Stimulated activated memory B cell treated with anti-CD40 and anti-IgM and Interleukin-4, amounts not matched to agents 10 μg/mL and 1 μg/mL and 100 μg/mL, for 72 hours (primary cell): ENCODE data around the gene GANC.
"Not testable (repeated sequence)": the region's sequence is repeated elsewhere in the genome, so short reads cannot be mapped to it uniquely, and the experiment has no call there.

ENCODE experiments used
- ATAC-seq: fragments of 150-1000 bp; cut with Tn5 transposase; 2 replicates; pipeline ENCODE4 v1.10.0; 2021
- H3K27ac Mint-ChIP-seq: one replicate; pipeline ENCODE4 v1.8.0; 2022; ENCODE audit warnings: mild to moderate bottlenecking, mixed read lengths
- H3K27me3 Mint-ChIP-seq: one replicate; pipeline ENCODE4 v1.8.0; 2022; ENCODE audit warnings: mixed read lengths
- H3K36me3 Mint-ChIP-seq: one replicate; pipeline ENCODE4 v1.8.0; 2022; ENCODE audit warnings: mixed read lengths
- H3K4me1 Mint-ChIP-seq: one replicate; pipeline ENCODE4 v1.8.0; 2022; ENCODE audit warnings: mixed read lengths
- H3K4me3 Mint-ChIP-seq: one replicate; pipeline ENCODE4 v1.8.0; 2022; ENCODE audit warnings: mild to moderate bottlenecking, moderate library complexity, mixed read lengths
- H3K9me3 Mint-ChIP-seq: one replicate; pipeline ENCODE4 v1.8.0; 2022; ENCODE audit warnings: mixed read lengths

Gene GANC

DNA sequence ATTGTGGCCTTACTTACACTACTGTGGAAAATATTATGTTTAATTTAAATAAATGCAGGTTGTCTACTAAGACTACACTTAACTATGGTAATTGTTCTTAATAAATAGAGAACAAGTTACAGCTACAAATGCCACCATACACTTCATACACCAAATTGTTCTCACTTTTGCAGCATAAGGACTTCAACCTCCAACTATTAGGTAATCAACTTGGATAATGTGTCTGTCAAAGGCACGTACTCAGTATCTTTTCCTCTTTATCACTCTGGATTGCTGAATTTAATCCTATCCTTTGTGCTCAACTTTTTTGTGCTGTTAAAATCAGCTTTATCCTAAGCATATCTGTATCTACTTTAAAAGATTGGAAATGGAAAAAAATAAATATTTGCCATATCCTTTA, 41.8 kb downstream of the GANC start:
- peaks cover 67% of the 10 kb centered on the region for H3K36me3 Mint-ChIP-seq
- no peaks in the 10 kb centered on the region for H3K27me3 Mint-ChIP-seq
- H3K9me3 Mint-ChIP-seq: no peaks in the 10 kb centered on the region
- H3K4me1 Mint-ChIP-seq: no peaks in the 10 kb centered on the region
- ATAC-seq: no peak
- H3K27ac Mint-ChIP-seq: no peak overlapping the region
- no peak overlapping the region for H3K4me3 Mint-ChIP-seq

DNA sequence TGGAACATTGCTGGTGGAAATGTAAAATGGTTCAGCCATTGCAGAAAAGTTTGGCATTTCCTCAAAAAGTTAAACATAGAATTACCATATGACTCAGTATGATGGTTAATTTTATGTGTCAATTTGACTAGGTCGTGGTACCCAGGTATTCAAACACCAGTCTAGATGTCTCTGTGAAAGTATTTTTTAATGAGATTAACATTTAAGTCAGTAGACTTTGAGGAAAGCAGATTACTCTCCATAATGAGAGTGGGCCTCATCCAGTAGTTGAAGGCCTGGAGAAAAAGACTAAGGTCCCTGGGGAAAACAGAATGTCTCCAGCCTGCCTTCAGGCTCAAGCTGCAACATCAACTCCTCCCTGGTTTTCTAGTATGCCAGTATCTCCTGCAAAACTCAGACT, 42.5 kb downstream of the GANC start:
- peaks cover 60% of the 10 kb centered on the region for H3K36me3 Mint-ChIP-seq
- no peak overlapping the region for H3K4me3 Mint-ChIP-seq
- ATAC-seq: no peak
- H3K27me3 Mint-ChIP-seq: no peaks in the 10 kb centered on the region
- no peaks in the 10 kb centered on the region for H3K9me3 Mint-ChIP-seq
- H3K4me1 Mint-ChIP-seq: no peaks in the 10 kb centered on the region
- H3K27ac Mint-ChIP-seq: no peak overlapping the region

DNA sequence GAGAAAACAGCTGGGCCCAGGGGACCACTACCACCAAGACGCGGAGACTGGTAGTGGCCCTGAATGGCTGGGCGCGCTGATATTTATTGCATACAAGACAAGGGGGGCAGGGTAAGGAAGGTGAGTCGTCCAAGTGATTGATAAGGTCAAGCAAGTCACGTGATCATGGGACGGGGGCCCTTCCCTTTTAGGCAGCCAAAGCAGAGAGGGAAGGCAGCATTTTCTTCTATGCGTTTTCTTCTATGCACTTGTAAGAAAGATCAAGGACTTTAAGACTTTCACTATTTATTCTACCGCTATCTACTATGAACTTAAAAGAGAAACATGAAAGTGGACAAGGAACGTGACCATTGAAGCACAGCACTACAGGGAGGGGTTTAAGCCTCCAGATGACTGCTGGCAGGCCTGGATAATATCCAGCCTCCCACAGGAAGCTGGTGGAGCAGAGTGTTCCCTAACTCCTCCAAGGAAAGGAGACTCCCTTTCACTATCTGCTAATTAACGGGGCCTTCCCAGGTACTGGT, 43.3 kb downstream of the GANC start:
- not testable (repeated sequence) for H3K9me3 Mint-ChIP-seq, H3K27ac Mint-ChIP-seq, H3K4me3 Mint-ChIP-seq, H3K4me1 Mint-ChIP-seq, ATAC-seq, H3K27me3 Mint-ChIP-seq
- peaks cover 59% of the 10 kb centered on the region for H3K36me3 Mint-ChIP-seq

DNA sequence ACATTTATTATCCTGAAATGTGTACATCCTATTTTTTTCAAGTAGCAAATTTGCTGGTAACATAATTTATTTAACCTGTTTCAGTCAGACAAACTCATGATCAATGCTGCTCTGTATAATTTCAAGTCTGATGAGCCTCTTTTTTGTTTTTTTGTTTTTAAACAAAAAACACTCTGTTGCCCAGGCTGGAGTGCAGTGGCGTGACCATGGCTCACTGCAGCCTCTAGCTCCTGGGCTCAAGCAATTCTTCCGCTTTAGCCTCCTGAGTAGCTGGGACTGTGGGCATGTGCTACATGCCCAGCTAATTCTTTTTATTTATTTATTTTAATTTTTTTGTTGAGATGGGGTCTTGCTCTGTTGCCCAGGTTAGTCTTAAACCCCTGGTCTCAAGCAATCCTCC, 46.2 kb downstream of the GANC start:
- ATAC-seq: no peak
- no peaks in the 10 kb centered on the region for H3K27me3 Mint-ChIP-seq
- H3K27ac Mint-ChIP-seq: no peak overlapping the region
- no peaks in the 10 kb centered on the region for H3K9me3 Mint-ChIP-seq
- no peaks in the 10 kb centered on the region for H3K4me1 Mint-ChIP-seq
- H3K36me3 Mint-ChIP-seq: peaks cover 62% of the 10 kb centered on the region
- no peak overlapping the region for H3K4me3 Mint-ChIP-seq

DNA sequence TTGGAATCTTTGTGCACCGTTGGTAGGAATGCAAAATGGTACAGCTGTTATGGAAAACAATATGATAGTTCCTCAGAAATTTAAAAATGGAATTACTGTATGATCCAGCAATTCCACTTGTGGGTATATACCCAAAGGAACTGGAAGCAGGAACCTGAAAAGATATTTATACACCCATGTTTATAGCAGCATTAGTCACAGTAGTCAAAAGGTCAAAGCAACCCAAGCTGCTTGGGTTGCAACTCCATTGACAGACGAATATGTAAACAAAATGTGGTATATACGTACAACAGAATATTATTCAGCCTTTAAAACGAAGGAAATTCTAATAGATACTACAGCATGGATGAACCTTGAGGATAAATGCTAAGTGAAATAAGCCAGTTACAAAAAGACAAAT, 51.3 kb downstream of the GANC start:
- H3K27ac Mint-ChIP-seq: no peak overlapping the region
- H3K9me3 Mint-ChIP-seq: no peaks in the 10 kb centered on the region
- H3K4me3 Mint-ChIP-seq: no peak overlapping the region
- no peak for ATAC-seq
- H3K4me1 Mint-ChIP-seq: no peaks in the 10 kb centered on the region
- no peaks in the 10 kb centered on the region for H3K27me3 Mint-ChIP-seq
- H3K36me3 Mint-ChIP-seq: peaks cover 85% of the 10 kb centered on the region

DNA sequence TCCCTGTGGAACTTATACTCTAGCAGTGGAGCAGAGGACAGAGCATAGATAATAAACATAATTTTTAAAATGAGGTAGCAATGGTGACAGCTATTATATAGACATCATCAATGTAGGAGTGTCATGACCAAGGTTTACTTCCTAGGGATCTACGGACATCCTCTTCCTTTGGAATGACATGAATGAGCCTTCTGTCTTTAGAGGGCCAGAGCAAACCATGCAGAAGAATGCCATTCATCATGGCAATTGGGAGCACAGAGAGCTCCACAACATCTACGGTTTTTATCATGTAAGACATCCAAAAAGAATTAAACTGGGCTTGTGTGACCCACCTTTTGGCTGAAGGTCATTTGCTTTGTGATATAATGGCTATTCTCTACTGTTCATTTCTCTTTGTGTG, 56.2 kb downstream of the GANC start:
- H3K9me3 Mint-ChIP-seq: no peaks in the 10 kb centered on the region
- ATAC-seq: no peak
- H3K27me3 Mint-ChIP-seq: no peaks in the 10 kb centered on the region
- no peak overlapping the region for H3K27ac Mint-ChIP-seq
- H3K4me3 Mint-ChIP-seq: no peak overlapping the region
- peaks cover 63% of the 10 kb centered on the region for H3K36me3 Mint-ChIP-seq
- no peaks in the 10 kb centered on the region for H3K4me1 Mint-ChIP-seq

DNA sequence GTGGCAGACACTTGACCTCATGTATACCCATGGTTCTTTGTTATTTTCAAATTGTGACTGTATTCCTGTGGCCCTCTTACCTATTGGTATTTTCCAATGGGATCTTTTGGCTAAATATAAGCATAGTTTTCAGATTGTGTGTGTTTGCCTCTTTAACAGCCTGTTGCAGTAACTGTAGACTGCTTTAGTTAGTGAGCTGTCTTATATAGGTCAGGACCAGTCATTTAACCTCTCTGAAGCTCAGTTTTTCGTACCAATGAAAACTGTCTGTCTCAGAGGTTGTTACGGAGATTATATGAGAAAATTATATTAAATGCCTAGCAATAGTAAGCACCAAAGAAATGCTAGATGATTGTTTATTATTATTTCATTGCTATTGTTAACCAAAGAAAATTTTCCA, 57.0 kb downstream of the GANC start:
- Mint-ChIP-seq H3K27ac (no peak overlapping the region), H3K9me3 (peaks cover 3% of the 10 kb centered on the region), H3K27me3 (no peaks in the 10 kb centered on the region), H3K36me3 (peaks cover 62% of the 10 kb centered on the region), H3K4me1 (no peaks in the 10 kb centered on the region), H3K4me3 (no peak overlapping the region)
- ATAC-seq: no peak

DNA sequence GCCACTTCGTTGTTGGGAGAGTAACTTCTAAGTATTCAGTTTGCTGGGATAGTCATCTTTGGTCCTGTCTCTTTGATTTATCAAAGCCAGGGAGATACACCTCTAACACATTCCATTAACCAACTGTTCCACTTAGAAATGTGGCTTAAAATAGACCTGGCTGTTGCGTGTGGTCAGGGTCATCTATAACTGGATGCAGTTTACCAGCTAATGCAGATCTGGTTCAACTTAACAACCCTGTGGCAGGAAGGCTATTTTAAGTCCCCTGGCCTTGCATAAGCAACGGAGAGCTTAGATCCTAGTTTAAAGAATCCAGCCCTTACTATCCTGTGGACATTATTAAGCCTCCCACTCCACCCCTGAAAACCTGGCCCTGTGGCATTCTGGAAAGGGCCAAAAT, 58.2 kb downstream of the GANC start:
- no peak for ATAC-seq
- Mint-ChIP-seq H3K4me1 (no peaks in the 10 kb centered on the region), H3K9me3 (peaks cover 8% of the 10 kb centered on the region), H3K27ac (no peak overlapping the region), H3K27me3 (no peaks in the 10 kb centered on the region), H3K4me3 (no peak overlapping the region), H3K36me3 (peaks cover 60% of the 10 kb centered on the region)

DNA sequence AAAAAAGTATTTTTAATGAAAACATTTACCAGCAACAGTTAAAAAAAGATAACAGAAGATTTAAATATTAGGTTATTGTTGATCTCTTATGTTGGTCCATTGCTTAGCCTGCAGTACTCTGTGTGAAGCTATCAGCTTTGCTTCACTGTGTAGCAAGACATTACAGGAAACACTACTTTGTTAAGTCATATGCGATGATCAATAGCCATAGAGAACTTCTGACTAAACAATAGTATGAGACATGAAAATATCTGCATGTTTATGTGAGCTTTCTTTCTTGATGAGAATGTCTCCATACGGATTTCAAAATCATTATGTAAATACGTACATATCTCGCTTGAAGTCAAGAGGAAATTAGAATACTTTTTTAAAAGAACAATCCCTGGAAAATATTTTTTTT, 59.3 kb downstream of the GANC start:
- Mint-ChIP-seq H3K27ac (no peak overlapping the region), H3K9me3 (peaks cover 12% of the 10 kb centered on the region), H3K4me3 (no peak overlapping the region), H3K36me3 (peaks cover 58% of the 10 kb centered on the region), H3K4me1 (no peaks in the 10 kb centered on the region), H3K27me3 (no peaks in the 10 kb centered on the region)
- no peak for ATAC-seq

DNA sequence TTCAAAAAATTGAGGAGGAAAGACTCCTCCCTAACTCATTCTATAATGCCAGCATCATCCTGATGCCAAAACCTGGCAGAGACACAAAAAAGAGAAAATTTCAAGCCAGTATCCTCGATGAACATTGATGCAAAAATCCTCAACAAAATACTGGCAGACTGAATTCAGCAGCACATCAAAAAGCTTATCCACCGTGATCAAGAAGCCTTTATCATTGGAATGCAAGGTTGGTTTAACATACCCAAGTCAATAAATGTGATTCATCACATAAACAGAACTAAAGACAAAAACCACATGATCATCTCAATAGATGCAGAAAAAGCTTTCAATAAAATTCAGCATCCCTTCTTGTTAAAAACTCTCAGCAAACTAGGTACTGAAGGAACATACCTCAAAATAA, 62.1 kb downstream of the GANC start:
- Mint-ChIP-seq H3K9me3 (peaks cover 12% of the 10 kb centered on the region), H3K27me3 (no peaks in the 10 kb centered on the region), H3K27ac (no peak overlapping the region), H3K36me3 (peaks cover 47% of the 10 kb centered on the region), H3K4me3 (no peak overlapping the region), H3K4me1 (no peaks in the 10 kb centered on the region)
- ATAC-seq: no peak

DNA sequence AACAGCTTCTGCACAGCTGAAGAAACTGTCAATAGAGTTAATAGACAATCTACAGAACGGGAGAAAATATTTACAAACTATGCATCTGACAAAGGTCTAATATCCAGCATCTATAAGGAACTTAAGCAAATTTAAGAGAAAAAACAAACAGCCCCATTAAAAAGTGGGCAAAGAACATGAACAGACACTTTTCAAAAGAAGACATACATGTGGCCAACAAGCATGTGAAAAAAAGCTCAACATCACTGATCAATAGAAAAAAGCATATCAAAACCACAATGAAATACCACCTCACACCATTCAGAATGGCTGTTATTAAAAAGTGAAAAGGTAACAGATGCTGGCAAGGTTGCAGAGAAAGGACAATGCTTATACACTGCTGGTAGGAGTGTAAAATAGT, 63.6 kb downstream of the GANC start:
- ATAC-seq, H3K4me3 Mint-ChIP-seq: not testable (repeated sequence)

DNA sequence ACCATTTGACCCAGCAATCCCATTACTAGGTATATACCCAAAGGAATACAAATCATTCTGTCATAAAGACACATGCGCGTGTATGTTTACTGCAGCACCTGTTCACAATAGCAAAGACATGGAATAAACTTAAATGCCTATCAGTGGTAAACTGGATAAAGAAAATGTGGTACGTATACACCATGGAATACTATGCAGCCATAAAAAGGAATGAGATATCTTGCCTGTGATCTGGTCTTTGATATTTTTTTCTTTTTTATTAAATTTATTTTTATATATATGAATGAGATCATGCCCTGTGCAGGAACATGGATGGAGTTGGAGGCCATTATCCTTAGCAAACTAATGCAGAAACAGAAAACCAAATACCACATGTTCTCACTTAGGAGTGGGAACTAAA, 64.1 kb downstream of the GANC start:
- not testable (repeated sequence) for H3K27me3 Mint-ChIP-seq, H3K4me1 Mint-ChIP-seq, ATAC-seq, H3K27ac Mint-ChIP-seq, H3K4me3 Mint-ChIP-seq
- H3K9me3 Mint-ChIP-seq: peaks cover 12% of the 10 kb centered on the region
- peaks cover 38% of the 10 kb centered on the region for H3K36me3 Mint-ChIP-seq

More for the DNA sequence above, 63.6 kb downstream of the GANC start:
- Mint-ChIP-seq H3K36me3 (peaks cover 39% of the 10 kb centered on the region), H3K9me3 (peaks cover 12% of the 10 kb centered on the region)
- H3K4me1 Mint-ChIP-seq, H3K27ac Mint-ChIP-seq, H3K27me3 Mint-ChIP-seq: not testable (repeated sequence)

DNA sequence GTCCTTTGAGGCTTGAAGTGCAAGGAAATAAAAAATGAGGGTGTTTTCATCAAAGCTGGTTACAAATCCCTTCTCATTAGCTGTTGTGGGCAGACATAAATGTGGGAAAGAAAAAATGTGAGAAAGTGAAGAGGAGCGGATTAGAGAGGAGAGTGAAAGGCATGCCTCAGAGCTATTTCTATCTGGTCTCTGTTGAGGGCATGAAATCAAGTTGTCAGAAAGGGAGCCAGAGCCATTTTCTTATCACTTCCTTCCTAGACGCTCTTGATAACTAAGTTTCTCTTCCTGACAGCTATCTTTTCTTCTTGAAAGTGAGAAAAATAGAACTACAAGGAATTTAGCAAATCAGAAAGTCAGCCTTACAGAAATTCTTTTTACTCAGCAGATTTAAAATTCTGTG, 65.5 kb downstream of the GANC start:
- H3K27ac Mint-ChIP-seq: no peak overlapping the region
- H3K36me3 Mint-ChIP-seq: peaks cover 42% of the 10 kb centered on the region
- no peak for ATAC-seq
- H3K9me3 Mint-ChIP-seq: peaks cover 12% of the 10 kb centered on the region
- no peak overlapping the region for H3K4me3 Mint-ChIP-seq
- H3K4me1 Mint-ChIP-seq: no peaks in the 10 kb centered on the region
- H3K27me3 Mint-ChIP-seq: no peaks in the 10 kb centered on the region

DNA sequence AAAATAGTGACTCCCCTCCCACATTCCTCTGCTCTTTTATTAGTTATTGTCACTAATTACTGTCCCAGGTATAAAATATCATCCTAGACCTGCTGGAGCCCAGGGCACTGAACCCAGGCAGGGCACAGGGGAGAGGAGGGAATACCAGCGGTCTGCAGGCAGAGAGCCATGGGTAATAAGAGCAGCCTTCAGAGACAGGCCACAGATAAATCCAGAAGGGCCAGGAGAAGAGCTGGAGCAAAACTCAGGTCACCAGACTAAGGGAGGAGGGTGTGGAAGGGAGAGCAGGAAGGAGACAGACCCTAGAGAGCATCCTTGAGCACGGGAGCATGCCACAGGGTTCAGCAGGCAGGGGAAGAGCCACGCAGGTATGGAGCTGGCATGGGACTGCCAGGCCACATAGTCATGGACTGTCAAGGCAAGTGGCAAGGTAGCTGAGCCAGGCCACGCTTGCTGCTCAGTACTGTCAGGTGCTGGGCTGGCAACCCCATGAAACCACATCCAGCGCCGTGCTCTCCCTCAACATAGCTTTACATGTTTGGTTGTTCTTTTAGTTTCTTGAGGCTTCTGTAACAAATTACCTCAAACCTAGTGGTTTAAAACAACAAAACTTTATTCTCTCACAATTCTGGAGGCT, 70.7 kb downstream of the GANC start:
- Mint-ChIP-seq H3K36me3 (peaks cover 55% of the 10 kb centered on the region), H3K4me3 (no peak overlapping the region), H3K9me3 (no peaks in the 10 kb centered on the region), H3K4me1 (no peaks in the 10 kb centered on the region), H3K27ac (no peak overlapping the region), H3K27me3 (no peaks in the 10 kb centered on the region)
- ATAC-seq: no peak

DNA sequence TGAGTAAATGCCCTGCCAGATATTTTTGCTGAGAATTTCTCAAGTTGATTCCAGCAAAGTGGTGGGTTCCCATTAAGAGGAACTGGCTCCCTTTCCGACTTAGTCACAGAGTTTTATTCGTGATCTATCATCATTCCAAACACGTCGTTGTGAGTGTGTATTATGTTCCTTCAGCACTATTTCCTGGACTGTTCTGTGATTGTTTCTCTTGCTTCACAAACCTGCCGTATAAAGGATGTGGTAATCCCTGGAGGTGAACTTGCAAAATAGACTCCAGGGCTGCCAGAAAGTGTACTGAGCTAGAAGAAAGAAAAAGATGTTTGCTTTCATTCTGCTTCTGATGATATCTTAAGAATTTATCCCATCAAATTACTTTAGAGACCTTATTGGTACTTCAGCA, 71.8 kb downstream of the GANC start:
- Mint-ChIP-seq H3K27ac (no peak overlapping the region), H3K4me3 (no peak overlapping the region), H3K27me3 (no peaks in the 10 kb centered on the region), H3K4me1 (no peaks in the 10 kb centered on the region), H3K36me3 (peaks cover 64% of the 10 kb centered on the region), H3K9me3 (no peaks in the 10 kb centered on the region)
- ATAC-seq: no peak

DNA sequence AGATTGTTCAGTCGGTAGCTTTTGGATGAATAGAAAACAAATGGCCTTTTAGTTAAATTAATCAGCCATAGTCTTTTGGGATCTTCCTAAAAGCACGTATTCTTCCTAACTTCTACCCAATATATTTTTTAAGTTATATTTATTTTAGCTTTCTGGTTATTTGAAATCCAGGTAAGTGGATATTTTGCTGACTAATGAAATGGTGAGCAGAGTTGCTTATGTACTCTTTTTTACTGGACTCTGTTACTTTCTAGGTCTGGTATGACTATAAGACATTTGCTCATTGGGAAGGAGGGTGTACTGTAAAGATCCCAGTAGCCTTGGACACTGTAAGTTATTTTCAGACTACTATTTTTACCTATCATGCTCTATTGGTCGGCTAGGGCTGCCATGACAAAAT, 72.5 kb downstream of the GANC start:
- Mint-ChIP-seq H3K9me3 (no peaks in the 10 kb centered on the region), H3K27ac (no peak overlapping the region), H3K27me3 (no peaks in the 10 kb centered on the region), H3K4me3 (no peak overlapping the region), H3K36me3 (peaks cover 70% of the 10 kb centered on the region), H3K4me1 (no peaks in the 10 kb centered on the region)
- no peak for ATAC-seq

DNA sequence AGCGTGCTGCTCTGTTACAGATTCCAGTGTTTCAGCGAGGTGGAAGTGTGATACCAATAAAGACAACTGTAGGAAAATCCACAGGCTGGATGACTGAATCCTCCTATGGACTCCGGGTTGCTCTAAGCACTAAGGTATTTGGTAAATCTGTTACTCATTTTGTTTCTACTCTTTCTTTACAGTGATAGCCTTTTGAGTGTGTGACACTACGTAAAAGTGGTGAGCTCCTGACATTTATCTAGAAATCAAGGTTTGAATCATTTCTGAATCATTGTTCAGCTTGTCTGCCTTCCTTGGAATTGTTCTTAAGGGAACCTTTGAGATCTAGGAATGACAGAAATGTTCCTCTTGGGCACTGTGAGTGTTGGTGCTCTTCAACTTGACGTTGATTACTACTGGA, 75.1 kb downstream of the GANC start:
- Mint-ChIP-seq H3K36me3 (peaks cover 87% of the 10 kb centered on the region), H3K27ac (no peak overlapping the region), H3K27me3 (no peaks in the 10 kb centered on the region), H3K4me3 (no peak overlapping the region), H3K9me3 (no peaks in the 10 kb centered on the region), H3K4me1 (no peaks in the 10 kb centered on the region)
- ATAC-seq: no peak
